GM12878 (cell line): ENCODE measurements around the gene TRAPPC3. TPM values are rescaled to one million over a fixed set of nuclear protein-coding genes. Genes with fewer than 3 reads are reported as not detected.

Experiments
- ATAC-seq: fragments of 200-7000 bp; cut with Tn5 transposase; 3 replicates; pipeline ENCODE4 v1.9.1; 2020; ENCODE audit warnings: mild to moderate bottlenecking, moderate library complexity
- BruUV-seq: library from RNA; stranded (reverse); fragments of 400-500 nt; replicated peaks from 2 replicates; lab custom pipeline; 2021; lab: Mats Ljungman, UMichigan
- CTCF ChIA-PET: fragments of 300-600 bp; sonication (Branson Sonifier 250); formaldehyde crosslinking; extraction: SDS; loops from one replicate; lab custom pipeline; 2021; ENCODE audit warnings: inconsistent platforms; lab: Yijun Ruan, JAX
- POLR2A ChIA-PET: fragments of 350-600 bp; formaldehyde crosslinking; extraction: SDS; loops from one replicate; lab custom pipeline; 2021; ENCODE audit warnings: inconsistent platforms; lab: Charles Lee
- RAD21 ChIA-PET: fragments of 300-600 bp; sonication (Branson Sonifier 250); formaldehyde crosslinking; loops from one replicate; lab custom pipeline; 2023; ENCODE audit warnings: antibody characterized with exemption; ENCODE audit not compliant: unreplicated experiment; lab: Charles Lee
- SMC1A ChIA-PET: fragments of 300-600 bp; sonication (Branson Sonifier 250); formaldehyde crosslinking; loops from one replicate; lab custom pipeline; 2023; ENCODE audit not compliant: unreplicated experiment, uncharacterized antibody; lab: Charles Lee
- DNase-seq: peaks from one replicate; pipeline ENCODE4 v3.0.0-alpha.2; 2011; ENCODE audit warnings: low read depth, low spot score
- FAIRE-seq: peaks from 3 replicates; lab custom pipeline; 2011; peaks lifted over from hg19 to GRCh38; lab: Jason Lieb, UNC
- H2AFZ ChIP-seq: 2 replicates; pipeline ENCODE4 v1.6.0; 2011; ENCODE audit warnings: low read depth, low read length, control low read depth; ENCODE audit not compliant: control insufficient read depth
- H3K27ac ChIP-seq: 2 replicates; pipeline ENCODE4 v1.5.1; 2011; ENCODE audit warnings: control low read depth; ENCODE audit not compliant: control insufficient read depth, insufficient read depth
- H3K27me3 ChIP-seq, 2 experiments: replicated peaks in 1 of 2; 2 replicates each; pipeline versions ENCODE4 v1.6.0 to v1.6.1; 2011; ENCODE audit warnings: low read length in 1 of 2; ENCODE audit not compliant: control insufficient read depth in 2 of 2, insufficient read depth in 2 of 2
- H3K36me3 ChIP-seq, 2 experiments: 2 replicates each; pipeline ENCODE4 v1.5.1; 2011; ENCODE audit warnings: low read length in 1 of 2; ENCODE audit not compliant: control insufficient read depth in 2 of 2, insufficient read depth in 2 of 2
- H3K4me1 ChIP-seq: 2 replicates; pipeline ENCODE4 v1.6.1; 2011; ENCODE audit warnings: mild to moderate bottlenecking, low read length, moderate library complexity, mixed read lengths; ENCODE audit not compliant: control insufficient read depth, insufficient read depth
- H3K4me2 ChIP-seq: 2 replicates; pipeline ENCODE4 v1.6.0; 2011; ENCODE audit warnings: control low read depth; ENCODE audit not compliant: control insufficient read depth, insufficient read depth
- H3K4me3 ChIP-seq: fragments of 200-600 bp; sonication (generic); 2 replicates; pipeline ENCODE4 v1.5.1; 2016
- H3K79me2 ChIP-seq: 2 replicates; pipeline ENCODE4 v1.6.0; 2011; ENCODE audit warnings: low read length; ENCODE audit not compliant: control insufficient read depth, insufficient read depth
- H3K9ac ChIP-seq: 2 replicates; pipeline ENCODE4 v1.8.0; 2011; ENCODE audit warnings: low read length, control low read depth, mixed read lengths; ENCODE audit not compliant: control insufficient read depth, insufficient read depth
- H3K9me3 ChIP-seq: replicated peaks from 3 replicates; pipeline ENCODE4 v1.5.1; 2011; ENCODE audit warnings: mild to moderate bottlenecking, low read length; ENCODE audit not compliant: control insufficient read depth, insufficient read depth
- H4K20me1 ChIP-seq: 2 replicates; pipeline ENCODE4 v1.6.0; 2011; ENCODE audit not compliant: control insufficient read depth, insufficient read depth
- BACH1 ChIP-seq: fragments of 450-650 bp; IDR thresholded peaks from 2 replicates; pipeline ENCODE4 v1.6.1; 2017; ENCODE audit warnings: mild to moderate bottlenecking, borderline replicate concordance
- BHLHE40 ChIP-seq, 2 experiments: fragments of 450-650 bp in 1 of 2; IDR thresholded peaks; 2 replicates each; pipeline ENCODE4 v1.6.1; 2011 to 2017; ENCODE audit warnings: low read depth in 2 of 2, borderline replicate concordance in 1 of 2, improper control_type of control experiment in 1 of 2, low read length in 1 of 2, mild to moderate bottlenecking in 1 of 2
- CBX3 ChIP-seq: fragments of 200-600 bp; sonication (generic); IDR thresholded peaks from 2 replicates; pipeline ENCODE4 v1.6.1; 2016; ENCODE audit warnings: low read depth, borderline replicate concordance
- DPF2 ChIP-seq: fragments of 450-650 bp; IDR thresholded peaks from 2 replicates; pipeline ENCODE4 v1.6.1; 2017; ENCODE audit warnings: mild to moderate bottlenecking
- HDGF ChIP-seq: fragments of 450-650 bp; IDR thresholded peaks from 2 replicates; pipeline ENCODE4 v1.6.1; 2016; ENCODE audit warnings: antibody characterized with exemption
- NFYA ChIP-seq: IDR thresholded peaks from 2 replicates; pipeline ENCODE4 v1.6.1; 2011; ENCODE audit warnings: low read depth, mild to moderate bottlenecking, low read length, improper control_type of control experiment, borderline replicate concordance
- NR2C1 ChIP-seq: fragments of 450-650 bp; IDR thresholded peaks from 2 replicates; pipeline ENCODE4 v1.6.1; 2017; ENCODE audit warnings: antibody characterized with exemption, mild to moderate bottlenecking, moderate library complexity
- RAD21 ChIP-seq: IDR thresholded peaks from 2 replicates; pipeline ENCODE4 v1.6.1; 2011; ENCODE audit warnings: mild to moderate bottlenecking, low read depth, low read length, moderate library complexity; ENCODE audit not compliant: insufficient read depth
- RAD51 ChIP-seq: fragments of 450-650 bp; IDR thresholded peaks from 2 replicates; pipeline ENCODE4 v1.6.1; 2016; ENCODE audit warnings: moderate library complexity, mild to moderate bottlenecking, inconsistent platforms
- SMC3 ChIP-seq: IDR thresholded peaks from 2 replicates; pipeline ENCODE4 v1.6.1; 2011; ENCODE audit warnings: low read length, improper control_type of control experiment, borderline replicate concordance
- SP1 ChIP-seq: IDR thresholded peaks from one replicate; pipeline ENCODE4 v1.6.1; 2011; ENCODE audit warnings: low read depth, low read length
- SPI1 ChIP-seq: IDR thresholded peaks from 2 replicates; pipeline ENCODE4 v1.6.1; 2011; ENCODE audit warnings: low read depth, mild to moderate bottlenecking, low read length, moderate library complexity, borderline replicate concordance; ENCODE audit not compliant: insufficient read depth
- SUPT20H ChIP-seq: IDR thresholded peaks from 2 replicates; pipeline ENCODE4 v1.6.1; 2011; ENCODE audit warnings: low read depth, mild to moderate bottlenecking, low read length, moderate library complexity, borderline replicate concordance; ENCODE audit not compliant: control insufficient read depth
- TCF7 ChIP-seq: IDR thresholded peaks from 2 replicates; pipeline ENCODE4 v1.6.1; 2014; ENCODE audit warnings: antibody characterized with exemption, borderline replicate concordance
- ZNF24 ChIP-seq: fragments of 450-650 bp; IDR thresholded peaks from 2 replicates; pipeline ENCODE4 v1.6.1; 2017; ENCODE audit warnings: antibody characterized with exemption, mild to moderate bottlenecking
- WGBS: methylation state at CpG from one replicate; pipeline ENCODE4 v1.1.6; 2016; ENCODE audit warnings: low lambda C conversion rate; ENCODE audit not compliant: insufficient replicate concordance, insufficient coverage; ENCODE audit errors: missing lambda C conversion rate; 5-methylcytosine and 5-hydroxymethylcytosine counted together
- in situ Hi-C: fragments of 300-500 bp; cut with MboI; formaldehyde crosslinking; loops from 9 replicates; pipeline ENCODE4 v1.14.3; 2018; ENCODE audit warnings: mixed read lengths
- intact Hi-C: fragments of 100-400 bp; cut with micrococcal nuclease; formaldehyde crosslinking; loops from one replicate; pipeline ENCODE4 v1.14.2; 2022; ENCODE audit not compliant: unreplicated experiment
- polyA plus RNA-seq, 11 experiments: library from polyadenylated mRNA; depleted of rRNA in 4 of 11; unstranded in 6 of 11; stranded (reverse) in 5 of 11; fragments of >200 nt; fragmentation: Nextera tagmentation in 4 of 11; fragmentation: Illumina TruSeq in 1 of 11; extraction: Ambion mirVana in 4 of 11; extraction: Trizol in 1 of 11; gene quantifications; 1 replicate in 1 of 11; 2 replicates in 10 of 11; pipeline versions ENCODE4 v1.2.1 to v1.2.3, GENCODE V29; 2011 to 2016; ENCODE audit warnings: inconsistent platforms in 2 of 11, missing spikeins in 2 of 11, low read depth in 1 of 11
- total RNA-seq, 4 experiments: library from RNA; depleted of rRNA in 3 of 4; stranded (reverse); fragments of >200 nt in 3 of 4; fragmentation: Illumina TruSeq in 1 of 4; extraction: Trizol in 1 of 4; gene quantifications; 2 replicates each; pipeline versions ENCODE4 v1.2.1 to v1.2.3, GENCODE V29; 2013 to 2021
- TF ChIP-seq, protein P1 (sequence below): IDR thresholded peaks from 2 replicates; pipeline ENCODE4 v1.6.1; 2011; ENCODE audit warnings: low read depth, mild to moderate bottlenecking, low read length, moderate library complexity, borderline replicate concordance; ENCODE audit errors: extremely low read depth
- TF ChIP-seq, protein P2 (sequence below): fragments of 450-650 bp; formaldehyde crosslinking; IDR thresholded peaks from 2 replicates; pipeline ENCODE4 v1.4.0; 2022; ENCODE audit warnings: mild to moderate bottlenecking, moderate library complexity
- TF ChIP-seq, protein P3 (sequence below): IDR thresholded peaks from 2 replicates; pipeline ENCODE4 v1.6.1; 2012; ENCODE audit warnings: low read depth, low read length, improper control_type of control experiment
- TF ChIP-seq, protein P4 (sequence below): IDR thresholded peaks from 2 replicates; pipeline ENCODE4 v1.6.1; 2012; ENCODE audit warnings: low read depth, low read length, improper control_type of control experiment

TRAPPC3 gene
- total and polyA plus RNA-seq, 10 of the 15 experiments (the other 5 are each of a cell fraction or from before 2014, with no cell fraction given) = 14.7 to 122 (median 70.5) TPM

DNA sequence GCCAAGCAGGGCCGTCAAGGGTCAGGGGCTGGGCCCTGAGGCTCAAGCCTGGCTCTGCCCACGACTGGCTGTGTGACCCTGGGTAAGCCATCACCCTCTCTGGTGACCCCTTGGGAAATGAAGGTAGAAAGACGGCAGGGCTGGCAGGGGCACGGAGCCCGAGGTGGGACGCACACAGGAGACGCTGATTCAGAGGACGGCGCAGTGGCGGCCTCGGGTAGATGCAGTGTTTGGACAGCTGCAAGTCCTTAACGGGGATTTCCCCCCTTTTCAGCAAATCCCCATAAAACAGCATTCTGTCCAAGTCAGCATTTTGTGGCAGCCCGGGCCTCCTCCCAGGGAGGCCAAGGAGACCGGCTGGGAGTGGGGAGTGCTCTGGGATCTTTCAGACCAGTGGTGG is 41.0 kb downstream of the TRAPPC3 start:
- no peaks in the 10 kb centered on the region for H4K20me1 ChIP-seq
- H3K9me3 ChIP-seq = no peaks in the 10 kb centered on the region
- SMC1A ChIA-PET = no interaction called here
- no peak for ATAC-seq
- H3K4me1 ChIP-seq = no peaks in the 10 kb centered on the region
- H3K9ac ChIP-seq = no peak overlapping the region
- H3K36me3 ChIP-seq = no peaks in the 10 kb centered on the region
- no peak for FAIRE-seq
- no peaks in the 10 kb centered on the region for H3K79me2 ChIP-seq
- H3K4me2 ChIP-seq = no peak overlapping the region
- intact Hi-C loops = no loop called here
- in situ Hi-C loops = loop anchor here (10.0 kb wide), 1 partner anchor 176 kb away; no protein-coding TSS in a partner anchor
- WGBS = 71% methylated on average over 14 of the region's 14 CpGs
- no peak overlapping the region for H2AFZ ChIP-seq
- CTCF ChIA-PET = no interaction called here
- no peak overlapping the region for H3K27ac ChIP-seq
- RAD21 ChIA-PET = no interaction called here
- no peaks in the 10 kb centered on the region for H3K27me3 ChIP-seq
- no TSS peak for BruUV-seq
- no peak for DNase-seq
- TF ChIP-seq TCF7 = no peak
- no peak for TF ChIP-seq ZNF24
- TF ChIP-seq BACH1 = no peak
- TF ChIP-seq RAD51 = no peak
- TF ChIP-seq, protein P1, sequence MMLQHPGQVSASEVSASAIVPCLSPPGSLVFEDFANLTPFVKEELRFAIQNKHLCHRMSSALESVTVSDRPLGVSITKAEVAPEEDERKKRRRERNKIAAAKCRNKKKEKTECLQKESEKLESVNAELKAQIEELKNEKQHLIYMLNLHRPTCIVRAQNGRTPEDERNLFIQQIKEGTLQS = no peak
- no peak for TF ChIP-seq SP1
- TF ChIP-seq NR2C1 = no peak
- TF ChIP-seq, protein P2, sequence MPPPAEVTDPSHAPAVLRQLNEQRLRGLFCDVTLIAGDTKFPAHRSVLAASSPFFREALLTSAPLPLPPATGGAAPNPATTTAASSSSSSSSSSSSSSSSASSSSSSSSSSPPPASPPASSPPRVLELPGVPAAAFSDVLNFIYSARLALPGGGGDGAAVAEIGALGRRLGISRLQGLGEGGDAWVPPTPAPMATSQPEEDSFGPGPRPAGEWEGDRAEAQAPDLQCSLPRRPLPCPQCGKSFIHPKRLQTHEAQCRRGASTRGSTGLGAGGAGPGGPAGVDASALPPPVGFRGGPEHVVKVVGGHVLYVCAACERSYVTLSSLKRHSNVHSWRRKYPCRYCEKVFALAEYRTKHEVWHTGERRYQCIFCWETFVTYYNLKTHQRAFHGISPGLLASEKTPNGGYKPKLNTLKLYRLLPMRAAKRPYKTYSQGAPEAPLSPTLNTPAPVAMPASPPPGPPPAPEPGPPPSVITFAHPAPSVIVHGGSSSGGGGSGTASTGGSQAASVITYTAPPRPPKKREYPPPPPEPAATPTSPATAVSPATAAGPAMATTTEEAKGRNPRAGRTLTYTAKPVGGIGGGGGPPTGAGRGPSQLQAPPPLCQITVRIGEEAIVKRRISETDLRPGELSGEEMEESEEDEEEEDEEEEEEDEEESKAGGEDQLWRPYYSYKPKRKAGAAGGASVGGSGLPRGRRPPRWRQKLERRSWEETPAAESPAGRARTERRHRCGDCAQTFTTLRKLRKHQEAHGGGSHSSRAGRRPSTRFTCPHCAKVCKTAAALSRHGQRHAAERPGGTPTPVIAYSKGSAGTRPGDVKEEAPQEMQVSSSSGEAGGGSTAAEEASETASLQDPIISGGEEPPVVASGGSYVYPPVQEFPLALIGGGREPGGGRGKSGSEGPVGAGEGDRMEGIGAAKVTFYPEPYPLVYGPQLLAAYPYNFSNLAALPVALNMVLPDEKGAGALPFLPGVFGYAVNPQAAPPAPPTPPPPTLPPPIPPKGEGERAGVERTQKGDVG (CRISPR knock-in tag) = no peak
- TF ChIP-seq NFYA = no peak
- no peak for TF ChIP-seq SUPT20H
- TF ChIP-seq HDGF = no peak
- TF ChIP-seq SMC3 = no peak
- no peak for TF ChIP-seq BHLHE40 (IDR thresholded peaks at IDR 0.05; ENCODE audit: borderline replicate concordance in 1 of 2, low read depth in 2 of 2, low read length in 1 of 2)
- TF ChIP-seq, protein P3, sequence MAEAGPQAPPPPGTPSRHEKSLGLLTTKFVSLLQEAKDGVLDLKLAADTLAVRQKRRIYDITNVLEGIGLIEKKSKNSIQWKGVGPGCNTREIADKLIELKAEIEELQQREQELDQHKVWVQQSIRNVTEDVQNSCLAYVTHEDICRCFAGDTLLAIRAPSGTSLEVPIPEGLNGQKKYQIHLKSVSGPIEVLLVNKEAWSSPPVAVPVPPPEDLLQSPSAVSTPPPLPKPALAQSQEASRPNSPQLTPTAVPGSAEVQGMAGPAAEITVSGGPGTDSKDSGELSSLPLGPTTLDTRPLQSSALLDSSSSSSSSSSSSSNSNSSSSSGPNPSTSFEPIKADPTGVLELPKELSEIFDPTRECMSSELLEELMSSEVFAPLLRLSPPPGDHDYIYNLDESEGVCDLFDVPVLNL = no peak
- TF ChIP-seq CBX3 = no peak
- no peak for TF ChIP-seq SPI1
- TF ChIP-seq, protein P4, sequence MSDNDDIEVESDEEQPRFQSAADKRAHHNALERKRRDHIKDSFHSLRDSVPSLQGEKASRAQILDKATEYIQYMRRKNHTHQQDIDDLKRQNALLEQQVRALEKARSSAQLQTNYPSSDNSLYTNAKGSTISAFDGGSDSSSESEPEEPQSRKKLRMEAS = no peak
- no peak for TF ChIP-seq RAD21
- TF ChIP-seq DPF2 = no peak
- no peak overlapping the region for H3K4me3 ChIP-seq
- POLR2A ChIA-PET = no interaction called here
